B cell (primary cell): ENCODE results near the gene RCC1. TPM values are rescaled to one million over a fixed set of nuclear protein-coding genes. Genes with fewer than 3 reads are reported as not detected.
A peak's percentile ranks its signal among the peaks of the same experiment; 100 is the strongest.

Experiments
- ATAC-seq: fragments of 200-7000 bp; cut with Tn5 transposase; one replicate; pipeline ENCODE4 v1.10.0; 2021; ENCODE audit warnings: low read depth, mild to moderate bottlenecking, moderate number of reproducible peaks, moderate library complexity
- CTCF ChIA-PET: fragments of 350-600 bp; sonication (Branson Sonifier 250); formaldehyde crosslinking; loops from one replicate; lab custom pipeline; 2021; ENCODE audit warnings: antibody characterized with exemption, inconsistent platforms; lab: Charles Lee
- POLR2A ChIA-PET: fragments of 350-600 bp; sonication (Branson Sonifier 250); formaldehyde crosslinking; loops from one replicate; lab custom pipeline; 2021; ENCODE audit warnings: antibody characterized with exemption; lab: Charles Lee
- DNase-seq: peaks from one replicate; pipeline ENCODE4 v3.0.0; 2013
- H2AFZ ChIP-seq: 2 replicates; pipeline ENCODE4 v1.6.1; 2012; ENCODE audit warnings: mild to moderate bottlenecking, low read depth, low read length; ENCODE audit not compliant: insufficient read depth, poor library complexity, severe bottlenecking
- H3K27ac ChIP-seq, 2 donors: 1 replicate in 1 of 2; 2 replicates in 1 of 2; pipeline ENCODE4 v1.5.1; 2012 to 2013; ENCODE audit warnings: low read length in 2 of 2, mild to moderate bottlenecking in 2 of 2, moderate library complexity in 1 of 2
- H3K27me3 ChIP-seq, 4 experiments: fragments of 200-600 bp in 1 of 4; sonication (generic) in 1 of 4; replicated peaks in 1 of 4; 1 replicate in 2 of 4; 2 replicates in 2 of 4; pipeline versions ENCODE4 v1.6.1 to v1.7.0; 2013 to 2016; ENCODE audit warnings: low read length in 3 of 4, mild to moderate bottlenecking in 2 of 4, mixed read lengths in 1 of 4, moderate library complexity in 1 of 4; ENCODE audit not compliant: insufficient read depth in 4 of 4, control insufficient read depth in 3 of 4; ENCODE audit errors: control extremely low read depth in 1 of 4
- H3K36me3 ChIP-seq, 2 experiments: replicated peaks in 1 of 2; 1 replicate in 1 of 2; 2 replicates in 1 of 2; pipeline versions ENCODE4 v1.6.1 to v1.7.1; 2013; ENCODE audit warnings: low read length in 1 of 2; ENCODE audit not compliant: insufficient read depth in 2 of 2, control insufficient read depth in 1 of 2; ENCODE audit errors: control extremely low read depth in 1 of 2, extremely low read depth in 1 of 2
- H3K4me1 ChIP-seq, 2 donors: fragments of 200-600 bp in 1 of 2; sonication (generic) in 1 of 2; 1 replicate in 1 of 2; 2 replicates in 1 of 2; pipeline versions ENCODE4 v1.5.1 to v1.6.1; 2013 to 2017; ENCODE audit warnings: low read length in 2 of 2; ENCODE audit not compliant: control insufficient read depth in 2 of 2, insufficient read depth in 2 of 2
- H3K4me2 ChIP-seq: replicated peaks from 2 replicates; pipeline ENCODE3; 2012; ENCODE audit warnings: mild to moderate bottlenecking, low read depth, low read length; ENCODE audit not compliant: poor library complexity, severe bottlenecking
- H3K4me3 ChIP-seq, 5 experiments: fragments of 200-600 bp in 1 of 5; sonication (generic) in 1 of 5; 1 replicate in 3 of 5; 2 replicates in 2 of 5; pipeline versions ENCODE4 v1.5.1 to v1.7.0; 2011 to 2016; ENCODE audit warnings: low read length in 4 of 5, mild to moderate bottlenecking in 4 of 5, low read depth in 2 of 5, control low read depth in 1 of 5, moderate library complexity in 1 of 5; ENCODE audit not compliant: insufficient read depth in 1 of 5; ENCODE audit errors: control extremely low read depth in 1 of 5, extremely low read depth in 1 of 5
- H3K79me2 ChIP-seq: fragments of 200-600 bp; sonication (generic); one replicate; pipeline ENCODE4 v1.6.0; 2016; ENCODE audit warnings: low read length; ENCODE audit not compliant: control insufficient read depth, insufficient read depth
- H3K9ac ChIP-seq: fragments of 200-600 bp; sonication (generic); 2 replicates; pipeline ENCODE4 v1.6.1; 2017; ENCODE audit warnings: mild to moderate bottlenecking, low read length, moderate library complexity
- H3K9me3 ChIP-seq, 3 donors: one replicate each; pipeline versions ENCODE4 v1.6.1 to v1.7.1; 2013; ENCODE audit warnings: low read length in 2 of 3; ENCODE audit not compliant: control insufficient read depth in 2 of 3, insufficient read depth in 1 of 3; ENCODE audit errors: control extremely low read depth in 1 of 3
- H4K20me1 ChIP-seq: 2 replicates; pipeline ENCODE4 v1.6.0; 2012; ENCODE audit warnings: mild to moderate bottlenecking, low read length; ENCODE audit not compliant: insufficient read depth, control insufficient read depth, poor library complexity, severe bottlenecking
- H3K27ac Mint-ChIP-seq: one replicate; pipeline ENCODE4 v1.8.0; 2021; ENCODE audit warnings: mixed read lengths
- H3K27me3 Mint-ChIP-seq: one replicate; pipeline ENCODE4 v1.8.0; 2021; ENCODE audit warnings: mixed read lengths
- H3K4me1 Mint-ChIP-seq: one replicate; pipeline ENCODE4 v1.8.0; 2021; ENCODE audit warnings: mixed read lengths
- H3K4me3 Mint-ChIP-seq: one replicate; pipeline ENCODE4 v1.8.0; 2021; ENCODE audit warnings: mixed read lengths
- H3K9me3 Mint-ChIP-seq: one replicate; pipeline ENCODE4 v1.8.0; 2022; ENCODE audit warnings: mixed read lengths; ENCODE audit not compliant: insufficient read depth
- EZH2 ChIP-seq: IDR thresholded peaks from 2 replicates; pipeline ENCODE4 v1.6.1; 2012; ENCODE audit warnings: borderline replicate concordance, low read depth, mild to moderate bottlenecking, moderate library complexity, low read length; ENCODE audit not compliant: insufficient read depth, poor library complexity, severe bottlenecking
- WGBS: methylation state at CpG from one replicate; pipeline ENCODE4 v1.1.5; 2013; ENCODE audit warnings: missing lambda C conversion rate; ENCODE audit not compliant: insufficient coverage; 5-methylcytosine and 5-hydroxymethylcytosine counted together
- intact Hi-C: fragments of 100-400 bp; cut with micrococcal nuclease; formaldehyde crosslinking; loops from one replicate; pipeline ENCODE4 v1.10.0; 2022
- polyA plus RNA-seq: library from polyadenylated mRNA; depleted of rRNA; stranded (reverse); fragments of >200 nt; gene quantifications from 2 replicates; pipeline ENCODE4 v1.2.3, GENCODE V29; 2012
- total RNA-seq, 2 donors: library from RNA; stranded (reverse); fragments of 120-200 nt in 1 of 2; gene quantifications; 1 replicate in 1 of 2; 2 replicates in 1 of 2; pipeline versions ENCODE4 v1.2.3 to v1.2.4, GENCODE V29; 2013 to 2022
- TF ChIP-seq, protein P1 (sequence below): fragments of 200-600 bp; IDR thresholded peaks from one replicate; pipeline ENCODE4 v1.8.0; 2022; ENCODE audit warnings: antibody characterized with exemption, mild to moderate bottlenecking

The RCC1 gene
- total and polyA plus RNA-seq, 2 donors (not counting 1 experiment from before 2014, with no cell fraction given): 9.7 to 17.5 TPM

DNA sequence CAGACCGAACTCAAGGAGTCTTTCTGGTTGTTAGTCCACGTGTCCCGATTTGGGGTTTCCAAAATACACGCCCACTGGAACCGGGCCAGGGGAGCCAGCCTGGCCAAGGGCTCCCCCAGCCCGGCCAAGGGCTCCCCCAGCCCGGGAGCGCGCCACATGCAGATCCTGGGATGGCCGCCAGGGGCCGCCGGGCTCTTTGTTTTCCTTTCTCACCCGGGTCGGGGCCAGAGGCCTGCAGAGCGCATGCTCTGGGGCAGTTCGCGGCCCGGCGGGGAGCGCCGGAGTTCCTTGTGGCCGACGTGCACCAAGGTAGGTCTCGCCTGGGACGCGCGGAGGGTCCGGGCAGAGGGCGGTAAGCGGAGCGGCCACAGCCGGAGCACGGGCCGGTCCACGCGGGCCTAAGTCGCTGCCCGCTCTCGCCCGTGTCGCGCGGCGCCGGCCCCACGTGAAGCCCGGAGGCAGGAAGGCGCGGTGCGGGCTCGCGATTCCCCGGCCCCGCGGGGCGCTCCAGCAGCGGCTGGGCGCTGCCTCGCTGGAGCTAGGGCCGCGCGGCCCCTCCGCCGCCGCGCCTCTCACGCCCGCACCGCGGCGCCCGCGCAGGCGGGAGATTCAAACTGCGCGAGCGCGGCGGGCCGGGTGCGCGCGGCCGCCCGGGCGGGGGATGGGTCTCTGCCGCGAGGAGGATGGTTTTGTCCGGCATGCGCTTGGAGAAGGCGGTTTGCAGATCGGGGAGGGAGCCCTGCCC, 12.3 kb downstream of the RCC1 start:
- Mint-ChIP-seq H3K9me3 (no peaks in the 10 kb centered on the region), H3K27ac (peak overlapping the region; percentile 89), H3K4me3 (peak overlapping the region; percentile 89), H3K4me1 (peaks cover 30% of the 10 kb centered on the region), H3K27me3 (no peaks in the 10 kb centered on the region)
- Histone ChIP-seq H3K27ac (peak overlapping the region in 1 of 2 donors; percentile 45), H3K36me3 (peaks cover 2 to 15% of the 10 kb centered on the region in 2 experiments), H3K4me2 (peak overlapping the region; percentile 89), H2AFZ (peak overlapping the region; percentile 83), H3K9me3 (no peaks in the 10 kb centered on the region), H3K9ac (peak overlapping the region; percentile 62), H3K4me3 (peak overlapping the region; percentile 53 to 68 (median 55)), H3K27me3 (no peaks in the 10 kb centered on the region), H3K79me2 (peaks cover 40% of the 10 kb centered on the region), H3K4me1 (peaks cover 11 to 18% of the 10 kb centered on the region in 2 donors), H4K20me1 (peaks cover 10% of the 10 kb centered on the region)
- ChIA-PET CTCF (interaction anchor here (0.7 to 4.3 kb wide), 7 partner anchors 11 to 360 kb away, joined by 3 to 49 read pairs (median 11); partner anchors contain the start of genes RCC1 and TRNAU1AP), POLR2A (interaction anchor here (0.9 to 1.0 kb wide), 2 partner anchors 11 to 64 kb away, joined by 3 read pairs; no protein-coding TSS in a partner anchor)
- DNase-seq: peak; percentile 93
- TF ChIP-seq, protein P1, sequence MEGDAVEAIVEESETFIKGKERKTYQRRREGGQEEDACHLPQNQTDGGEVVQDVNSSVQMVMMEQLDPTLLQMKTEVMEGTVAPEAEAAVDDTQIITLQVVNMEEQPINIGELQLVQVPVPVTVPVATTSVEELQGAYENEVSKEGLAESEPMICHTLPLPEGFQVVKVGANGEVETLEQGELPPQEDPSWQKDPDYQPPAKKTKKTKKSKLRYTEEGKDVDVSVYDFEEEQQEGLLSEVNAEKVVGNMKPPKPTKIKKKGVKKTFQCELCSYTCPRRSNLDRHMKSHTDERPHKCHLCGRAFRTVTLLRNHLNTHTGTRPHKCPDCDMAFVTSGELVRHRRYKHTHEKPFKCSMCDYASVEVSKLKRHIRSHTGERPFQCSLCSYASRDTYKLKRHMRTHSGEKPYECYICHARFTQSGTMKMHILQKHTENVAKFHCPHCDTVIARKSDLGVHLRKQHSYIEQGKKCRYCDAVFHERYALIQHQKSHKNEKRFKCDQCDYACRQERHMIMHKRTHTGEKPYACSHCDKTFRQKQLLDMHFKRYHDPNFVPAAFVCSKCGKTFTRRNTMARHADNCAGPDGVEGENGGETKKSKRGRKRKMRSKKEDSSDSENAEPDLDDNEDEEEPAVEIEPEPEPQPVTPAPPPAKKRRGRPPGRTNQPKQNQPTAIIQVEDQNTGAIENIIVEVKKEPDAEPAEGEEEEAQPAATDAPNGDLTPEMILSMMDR: peak; percentile 98
- no peak for TF ChIP-seq EZH2
- intact Hi-C loops: loop anchor here (1.0 to 5.0 kb wide), 6 partner anchors 12 to 359 kb away; partner anchors contain the start of genes RCC1 and TRNAU1AP
- peak; percentile 94 for ATAC-seq
- WGBS: under 1% methylated on average over 92 of the region's 92 CpGs
